ENCODE data around the gene PKD1.

Gene PKD1

DNA sequence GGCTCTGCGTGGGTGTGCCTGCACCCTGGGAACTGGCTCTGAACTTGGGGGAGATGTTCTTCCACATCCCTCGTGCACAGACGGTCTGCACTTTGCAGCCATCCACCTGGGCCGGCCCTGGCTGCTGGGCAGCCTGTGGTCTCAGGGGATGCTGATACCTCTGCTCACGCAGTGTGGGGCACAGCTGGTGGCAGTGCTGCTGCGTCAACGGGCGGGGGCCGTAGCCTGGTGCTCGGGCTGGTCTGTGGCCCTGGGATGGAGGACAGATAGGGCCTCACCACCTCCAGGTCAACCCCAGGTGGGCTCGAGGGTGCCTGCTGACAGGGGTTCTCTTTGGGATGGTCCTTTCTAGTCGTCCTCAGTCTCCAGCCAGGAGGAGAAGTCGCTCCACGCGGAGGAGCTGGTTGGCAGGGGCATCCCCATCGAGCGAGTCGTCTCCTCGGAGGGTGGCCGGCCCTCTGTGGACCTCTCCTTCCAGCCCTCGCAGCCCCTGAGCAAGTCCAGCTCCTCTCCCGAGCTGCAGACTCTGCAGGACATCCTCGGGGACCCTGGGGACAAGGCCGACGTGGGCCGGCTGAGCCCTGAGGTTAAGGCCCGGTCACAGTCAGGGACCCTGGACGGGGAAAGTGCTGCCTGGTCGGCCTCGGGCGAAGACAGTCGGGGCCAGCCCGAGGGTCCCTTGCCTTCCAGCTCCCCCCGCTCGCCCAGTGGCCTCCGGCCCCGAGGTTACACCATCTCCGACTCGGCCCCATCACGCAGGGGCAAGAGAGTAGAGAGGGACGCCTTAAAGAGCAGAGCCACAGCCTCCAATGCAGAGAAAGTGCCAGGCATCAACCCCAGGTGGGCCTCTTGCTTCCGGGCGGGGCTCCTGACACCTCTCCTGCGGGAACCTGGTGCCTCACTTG, 51.6 kb downstream of the PKD1 start:
- TF ChIP-seq GATA1 (IDR thresholded peaks at IDR 0.05; ENCODE audit: low read depth, low read length): no peak
- TF ChIP-seq POLR2A (IDR thresholded peaks at IDR 0.05; ENCODE audit: low read length): no peak
- no peak for DNase-seq

DNA sequence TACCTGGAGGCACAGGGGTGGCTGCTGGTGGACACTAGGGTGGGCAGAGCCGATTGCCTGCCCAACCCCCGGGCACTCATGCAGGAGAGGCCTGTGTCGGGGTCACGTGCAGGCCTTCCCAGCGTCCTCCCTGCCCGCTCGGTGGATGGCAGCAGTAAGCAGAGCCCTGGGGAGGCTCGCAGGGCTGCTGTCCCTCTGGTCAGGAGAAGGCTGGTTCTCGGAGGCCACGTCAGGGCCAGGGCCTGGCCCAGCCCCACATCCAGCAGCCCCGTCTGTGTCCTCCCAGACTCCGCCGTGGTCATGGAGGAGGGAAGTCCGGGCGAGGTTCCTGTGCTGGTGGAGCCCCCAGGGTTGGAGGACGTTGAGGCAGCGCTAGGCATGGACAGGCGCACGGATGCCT, 52.3 kb downstream of the PKD1 start:
- no peak for DNase-seq
- no peak for TF ChIP-seq GATA1 (IDR thresholded peaks at IDR 0.05; ENCODE audit: low read depth, low read length)

GRCh38 chr16:2082983-2083364, 52.7 kb downstream of the PKD1 start:
- DNase-seq: no peak
- TF ChIP-seq POLR2A (IDR thresholded peaks at IDR 0.05; ENCODE audit: low read length) (no peak), GATA1 (IDR thresholded peaks at IDR 0.05; ENCODE audit: low read depth, low read length) (no peak)

DNA sequence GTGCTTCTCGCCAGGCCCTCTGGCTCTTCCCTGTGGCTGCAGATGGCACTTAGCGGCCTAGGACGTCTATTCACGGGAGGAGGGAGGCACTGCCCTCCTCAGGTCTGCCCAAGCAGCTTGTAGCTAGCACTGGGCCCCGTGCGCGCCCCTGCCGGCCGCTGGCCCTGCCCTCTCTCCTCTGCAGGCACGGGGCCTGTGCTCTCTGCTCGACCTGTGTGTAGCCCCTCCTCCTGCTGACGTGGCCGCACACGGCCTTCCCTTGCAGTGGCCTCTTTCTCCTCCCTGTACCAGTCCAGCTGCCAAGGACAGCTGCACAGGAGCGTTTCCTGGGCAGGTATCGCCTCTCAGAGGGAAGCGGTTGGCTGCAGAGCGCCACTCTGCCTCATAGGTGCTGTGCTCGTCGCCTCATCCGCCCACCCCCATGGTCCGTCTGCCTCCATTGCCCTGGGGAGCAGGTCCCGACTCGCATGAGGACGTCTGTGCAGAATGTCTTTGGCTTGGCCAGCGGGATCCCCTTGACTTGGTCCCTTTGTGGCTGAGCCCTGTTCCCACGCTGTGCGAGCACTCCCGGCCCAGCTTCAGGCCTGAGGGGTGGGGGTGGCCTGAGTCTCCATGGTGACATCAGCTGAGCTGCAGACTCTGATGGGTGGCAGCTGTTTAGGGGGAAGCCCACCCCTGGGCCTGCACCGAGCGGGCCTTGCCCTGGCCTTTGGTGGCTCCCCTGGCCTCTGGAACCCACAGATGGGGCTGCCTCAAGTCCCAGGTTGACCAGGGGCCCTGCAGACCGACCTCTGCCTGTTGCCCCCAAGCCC, 53.3 kb downstream of the PKD1 start:
- DNase-seq: no peak
- TF ChIP-seq GATA1 (IDR thresholded peaks at IDR 0.05; ENCODE audit: low read depth, low read length) (no peak), POLR2A (IDR thresholded peaks at IDR 0.05; ENCODE audit: low read length) (no peak)

GRCh38 chr16:2081201-2082084, 54.3 kb downstream of the PKD1 start:
- TF ChIP-seq POLR2A (IDR thresholded peaks at IDR 0.05; ENCODE audit: low read length) (no peak), GATA1 (IDR thresholded peaks at IDR 0.05; ENCODE audit: low read depth, low read length) (no peak)
- DNase-seq: no peak

- no peak for TF ChIP-seq POLR2A (IDR thresholded peaks at IDR 0.05; ENCODE audit: low read length)
- no peak for TF ChIP-seq GATA1 (IDR thresholded peaks at IDR 0.05; ENCODE audit: low read depth, low read length)
Observed at GRCh38 chr16:2079991-2080390, 55.7 kb downstream of the PKD1 start.

GRCh38 chr16:2079311-2079800, 56.3 kb downstream of the PKD1 start:
- TF ChIP-seq POLR2A (IDR thresholded peaks at IDR 0.05; ENCODE audit: low read length) (no peak), GATA1 (IDR thresholded peaks at IDR 0.05; ENCODE audit: low read depth, low read length) (no peak)

More at GRCh38 chr16:2079991-2080390, 55.7 kb downstream of the PKD1 start:
- DNase-seq: no peak

GRCh38 chr16:2078691-2079090, 57.0 kb downstream of the PKD1 start:
- TF ChIP-seq POLR2A (IDR thresholded peaks at IDR 0.05; ENCODE audit: low read length) (no peak), GATA1 (IDR thresholded peaks at IDR 0.05; ENCODE audit: low read depth, low read length) (no peak)
- DNase-seq: no peak

More at GRCh38 chr16:2079311-2079800, 56.3 kb downstream of the PKD1 start:
- no peak for DNase-seq

DNA sequence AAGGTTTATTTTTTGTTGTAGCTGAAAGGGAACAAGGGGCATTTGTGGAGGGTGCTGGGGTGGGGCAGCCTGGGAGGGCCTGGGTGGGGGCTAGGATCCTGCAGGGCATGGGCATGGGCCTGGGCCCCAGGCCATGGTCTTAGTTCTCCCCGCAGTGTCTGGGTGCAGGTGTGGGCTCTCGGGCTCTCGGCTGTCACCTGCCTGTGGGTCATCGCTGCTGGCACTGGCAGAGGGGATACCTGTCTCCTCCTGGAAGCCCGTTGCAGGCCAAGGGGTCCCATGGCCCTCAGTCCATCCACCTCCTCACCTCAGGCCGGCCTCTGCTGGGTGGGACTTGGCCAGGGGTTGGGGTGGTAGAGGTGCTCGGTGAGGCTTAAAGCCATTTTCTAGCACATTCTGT, 57.6 kb downstream of the PKD1 start:
- TF ChIP-seq GATA1 (IDR thresholded peaks at IDR 0.05; ENCODE audit: low read depth, low read length): no peak
- no peak for TF ChIP-seq POLR2A (IDR thresholded peaks at IDR 0.05; ENCODE audit: low read length)
- no peak for DNase-seq

DNA sequence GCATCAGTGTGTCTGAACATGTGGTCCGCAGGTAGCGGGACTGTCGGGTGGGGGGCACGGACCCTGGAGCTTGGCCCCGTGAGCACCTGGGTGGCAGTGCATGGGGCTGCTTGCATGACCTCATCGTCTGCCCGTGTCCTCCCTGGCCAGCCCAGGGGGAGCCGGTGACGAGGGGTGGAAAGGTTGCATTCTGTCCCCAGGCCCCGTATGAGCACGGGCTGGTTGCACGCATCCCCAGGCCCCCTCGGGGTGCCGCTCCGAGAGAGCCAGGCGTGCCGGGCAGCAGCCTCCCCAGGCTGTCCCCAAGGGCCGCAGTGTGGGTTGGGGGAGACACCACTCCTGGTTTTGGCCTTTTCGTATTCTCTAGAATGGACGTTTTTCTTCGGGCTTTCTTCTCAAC, 58.0 kb downstream of the PKD1 start:
- DNase-seq: no peak
- TF ChIP-seq GATA1 (IDR thresholded peaks at IDR 0.05; ENCODE audit: low read depth, low read length) (no peak), POLR2A (IDR thresholded peaks at IDR 0.05; ENCODE audit: low read length) (no peak)

- no peak for DNase-seq
- TF ChIP-seq POLR2A (IDR thresholded peaks at IDR 0.05; ENCODE audit: low read length) (no peak), GATA1 (IDR thresholded peaks at IDR 0.05; ENCODE audit: low read depth, low read length) (no peak)
Observed at GRCh38 chr16:2077016-2077415, 58.7 kb downstream of the PKD1 start.

DNA sequence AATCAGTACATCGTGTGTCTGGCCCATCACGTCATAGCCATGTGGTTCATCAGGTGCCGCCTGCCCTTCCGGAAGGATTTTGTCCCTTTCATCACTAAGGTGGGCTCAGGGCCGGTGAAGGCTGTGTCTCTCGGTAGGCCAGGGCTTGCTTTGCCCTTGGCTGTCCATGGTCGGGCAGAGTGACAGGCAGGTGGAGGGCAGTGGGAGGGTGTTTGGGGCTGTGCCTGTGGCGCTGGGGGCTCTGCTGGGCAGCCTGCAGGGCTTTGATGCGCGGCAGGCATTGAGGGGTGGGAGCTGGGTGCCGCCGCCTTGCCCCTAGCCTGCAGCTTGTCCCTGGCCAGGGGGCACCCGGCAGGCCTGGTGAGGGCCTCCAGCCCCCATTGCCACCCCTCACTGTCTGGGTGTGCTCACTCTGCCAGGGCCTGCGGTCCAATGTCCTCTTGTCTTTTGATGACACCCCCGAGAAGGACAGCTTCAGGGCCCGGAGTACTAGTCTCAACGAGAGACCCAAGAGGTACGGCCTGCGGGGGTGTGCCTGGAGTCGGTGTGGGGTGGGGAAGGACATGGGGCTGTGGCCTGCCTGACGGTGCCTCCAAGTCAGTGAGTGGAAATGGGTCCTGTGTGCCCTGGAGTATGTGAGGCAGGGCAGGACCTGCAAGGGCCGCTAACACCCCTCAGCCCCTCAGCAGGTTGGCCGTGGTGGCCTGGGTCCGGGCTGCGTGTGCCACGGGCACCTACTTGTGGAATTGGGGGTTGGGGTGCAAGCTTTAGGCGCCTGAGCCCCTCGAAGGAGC, 59.4 kb downstream of the PKD1 start:
- no peak for DNase-seq
- TF ChIP-seq POLR2A (IDR thresholded peaks at IDR 0.05; ENCODE audit: low read length) (no peak), GATA1 (IDR thresholded peaks at IDR 0.05; ENCODE audit: low read depth, low read length) (no peak)

GRCh38 chr16:2075631-2076030, 60.1 kb downstream of the PKD1 start:
- TF ChIP-seq POLR2A (IDR thresholded peaks at IDR 0.05; ENCODE audit: low read length): no peak
- no peak for TF ChIP-seq GATA1 (IDR thresholded peaks at IDR 0.05; ENCODE audit: low read depth, low read length)
- no peak for DNase-seq
